GM10266 (cell line): ENCODE measurements around the gene P2RX7.

ENCODE experiments used
- DNase-seq: peaks from one replicate; pipeline ENCODE4 v3.0.0; 2012; ENCODE audit errors: extremely low spot score
- TF ChIP-seq, protein P1 (sequence below): IDR thresholded peaks from 2 replicates; pipeline ENCODE4 v1.5.1; 2012; ENCODE audit warnings: mild to moderate bottlenecking, low read depth; ENCODE audit not compliant: control insufficient read depth, insufficient read depth; ENCODE audit errors: missing control alignments

The P2RX7 gene

DNA sequence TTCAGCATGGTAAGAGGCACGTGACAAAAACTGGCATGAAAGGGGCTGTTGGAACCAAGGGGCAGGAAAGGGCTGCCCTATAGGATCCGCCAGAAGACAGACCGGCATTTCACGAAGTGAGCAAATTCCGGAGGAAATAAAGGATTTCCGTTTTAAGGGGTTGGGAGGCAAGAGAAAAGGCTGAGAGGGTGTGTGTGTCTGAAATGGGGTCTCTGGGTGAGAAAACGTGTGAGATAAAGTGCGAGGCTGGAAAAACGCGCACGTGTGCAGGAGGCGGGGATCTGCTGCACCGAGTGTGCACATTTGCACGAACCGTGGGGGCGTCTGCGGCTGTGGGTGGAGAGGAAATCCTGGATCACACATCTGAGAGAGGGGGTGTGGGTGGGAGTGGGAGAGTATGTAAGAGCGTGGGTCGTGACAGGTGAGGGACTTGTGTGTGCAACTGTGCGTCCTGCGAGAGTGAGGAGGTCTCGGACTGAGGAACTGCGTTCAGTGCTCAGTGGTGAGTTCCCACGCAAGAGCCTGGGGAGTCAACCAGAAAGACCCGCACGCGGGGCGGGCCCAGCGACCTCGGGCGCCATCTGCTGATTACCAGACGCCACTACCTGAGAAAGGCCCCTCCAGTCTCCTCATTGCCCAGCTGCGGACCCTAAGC lies 37.0 kb upstream of the P2RX7 start:
- peak; percentile 92 for DNase-seq
- TF ChIP-seq, protein P1, sequence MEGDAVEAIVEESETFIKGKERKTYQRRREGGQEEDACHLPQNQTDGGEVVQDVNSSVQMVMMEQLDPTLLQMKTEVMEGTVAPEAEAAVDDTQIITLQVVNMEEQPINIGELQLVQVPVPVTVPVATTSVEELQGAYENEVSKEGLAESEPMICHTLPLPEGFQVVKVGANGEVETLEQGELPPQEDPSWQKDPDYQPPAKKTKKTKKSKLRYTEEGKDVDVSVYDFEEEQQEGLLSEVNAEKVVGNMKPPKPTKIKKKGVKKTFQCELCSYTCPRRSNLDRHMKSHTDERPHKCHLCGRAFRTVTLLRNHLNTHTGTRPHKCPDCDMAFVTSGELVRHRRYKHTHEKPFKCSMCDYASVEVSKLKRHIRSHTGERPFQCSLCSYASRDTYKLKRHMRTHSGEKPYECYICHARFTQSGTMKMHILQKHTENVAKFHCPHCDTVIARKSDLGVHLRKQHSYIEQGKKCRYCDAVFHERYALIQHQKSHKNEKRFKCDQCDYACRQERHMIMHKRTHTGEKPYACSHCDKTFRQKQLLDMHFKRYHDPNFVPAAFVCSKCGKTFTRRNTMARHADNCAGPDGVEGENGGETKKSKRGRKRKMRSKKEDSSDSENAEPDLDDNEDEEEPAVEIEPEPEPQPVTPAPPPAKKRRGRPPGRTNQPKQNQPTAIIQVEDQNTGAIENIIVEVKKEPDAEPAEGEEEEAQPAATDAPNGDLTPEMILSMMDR: peak; percentile 83

DNA sequence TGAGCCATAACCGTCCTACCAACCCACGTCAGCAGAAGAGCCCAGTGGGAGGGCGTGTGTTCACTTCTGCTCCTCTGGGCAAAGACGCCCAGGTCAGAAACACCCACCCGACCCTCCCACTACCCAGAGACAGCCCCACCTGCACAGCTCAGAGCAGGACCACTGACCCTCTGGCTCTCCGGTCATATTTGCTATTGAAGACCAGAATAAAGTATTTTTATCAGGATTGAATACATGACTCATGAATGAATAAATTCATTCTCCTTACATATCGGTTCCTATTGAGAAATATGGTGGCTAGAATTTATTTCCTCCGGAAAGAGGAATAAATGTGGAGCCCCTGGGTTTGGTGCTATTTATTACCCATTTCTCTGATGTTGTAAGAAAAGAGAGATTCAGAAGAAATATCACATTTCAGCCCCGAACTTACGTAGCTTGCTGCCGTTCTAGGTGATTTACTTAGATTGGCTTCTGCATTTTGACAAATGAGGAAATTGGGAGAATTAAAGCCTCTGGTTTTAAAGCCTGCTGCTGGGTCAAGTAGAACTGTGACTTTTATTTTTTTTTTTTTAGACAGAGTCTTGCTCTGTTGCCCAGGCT lies 36.4 kb upstream of the P2RX7 start:
- no peak for DNase-seq

DNA sequence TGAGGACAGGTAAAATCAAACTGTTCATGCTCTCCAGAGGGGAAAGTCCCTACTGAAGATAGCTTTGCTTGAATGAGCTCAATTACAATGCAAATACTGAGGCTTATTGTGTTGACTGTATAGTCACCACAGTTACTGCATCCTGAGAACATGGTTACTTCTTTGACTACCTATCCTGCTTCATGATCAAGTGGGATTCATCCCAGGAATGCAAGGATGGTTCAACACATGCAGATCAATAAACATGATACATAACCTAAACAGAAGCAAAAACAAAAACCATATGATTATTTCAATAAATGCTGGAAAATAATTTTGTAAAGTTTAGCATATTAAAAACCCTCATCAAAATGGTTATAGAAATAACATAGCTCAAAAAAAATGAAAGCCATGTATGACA lies 32.9 kb upstream of the P2RX7 start:
- TF ChIP-seq, protein P1: no peak
- DNase-seq: no peak

More for the DNA sequence above, 36.4 kb upstream of the P2RX7 start:
- TF ChIP-seq, protein P1: no peak

DNA sequence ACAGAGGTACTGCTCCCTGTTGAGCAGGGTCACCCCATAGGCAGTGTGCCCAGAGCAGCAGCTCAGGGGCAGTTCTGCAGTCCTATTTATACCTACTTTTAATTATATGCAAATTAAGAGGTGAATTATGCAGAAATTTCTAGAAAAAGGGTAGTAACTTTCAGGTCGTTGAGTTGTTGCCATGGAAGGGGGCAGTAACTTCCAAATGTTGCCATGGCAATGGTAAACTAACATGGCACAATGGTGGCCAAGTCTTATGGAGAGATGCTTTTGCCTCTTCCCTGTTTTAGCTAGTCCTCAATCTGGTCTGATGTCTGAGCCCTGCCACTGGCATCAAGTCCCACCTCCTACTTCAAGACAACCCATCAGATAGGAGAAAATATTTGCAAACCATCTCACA lies 30.4 kb upstream of the P2RX7 start:
- TF ChIP-seq, protein P1: no peak

DNA sequence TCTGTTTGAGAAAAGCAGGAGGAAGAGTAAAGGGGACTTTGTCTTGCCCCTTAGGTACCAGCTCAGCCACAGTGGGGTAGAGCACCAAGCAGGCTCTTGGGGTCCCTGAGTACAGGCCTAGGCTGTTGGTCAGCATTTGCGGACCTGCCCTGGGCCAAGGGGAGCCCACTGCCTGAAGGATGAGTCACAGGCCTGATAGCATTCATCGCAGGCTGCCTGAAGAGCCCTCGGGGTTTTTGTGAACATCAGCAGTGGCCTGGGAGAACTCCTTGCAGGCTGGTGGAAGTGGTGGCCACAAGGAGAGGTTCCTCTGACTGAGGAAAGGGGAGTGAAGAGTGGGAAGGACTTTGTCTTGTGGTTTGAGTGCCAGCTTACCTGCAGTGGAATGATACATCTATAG lies 25.0 kb upstream of the P2RX7 start:
- TF ChIP-seq, protein P1: no peak
- no peak for DNase-seq

More for the DNA sequence above, 30.4 kb upstream of the P2RX7 start:
- no peak for DNase-seq

DNA sequence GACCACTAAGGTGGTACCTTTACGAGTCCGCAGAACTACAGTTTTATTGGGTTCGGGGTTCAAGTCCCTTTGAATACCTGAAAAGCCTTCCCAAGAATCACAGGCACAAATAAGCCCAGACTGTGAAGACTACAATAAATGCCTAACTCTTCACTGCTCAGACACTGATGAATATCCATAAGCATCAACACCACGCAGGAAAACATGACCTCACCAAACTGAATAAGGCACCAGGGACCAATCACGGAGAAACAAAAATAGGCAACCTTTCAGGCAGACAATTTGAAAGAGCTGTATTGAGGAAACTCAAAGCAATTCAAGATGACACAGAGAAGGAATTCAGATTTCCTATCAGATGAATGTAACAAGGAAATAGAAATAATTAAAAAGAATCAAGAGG lies 24.2 kb upstream of the P2RX7 start:
- TF ChIP-seq, protein P1: no peak
- DNase-seq: no peak

DNA sequence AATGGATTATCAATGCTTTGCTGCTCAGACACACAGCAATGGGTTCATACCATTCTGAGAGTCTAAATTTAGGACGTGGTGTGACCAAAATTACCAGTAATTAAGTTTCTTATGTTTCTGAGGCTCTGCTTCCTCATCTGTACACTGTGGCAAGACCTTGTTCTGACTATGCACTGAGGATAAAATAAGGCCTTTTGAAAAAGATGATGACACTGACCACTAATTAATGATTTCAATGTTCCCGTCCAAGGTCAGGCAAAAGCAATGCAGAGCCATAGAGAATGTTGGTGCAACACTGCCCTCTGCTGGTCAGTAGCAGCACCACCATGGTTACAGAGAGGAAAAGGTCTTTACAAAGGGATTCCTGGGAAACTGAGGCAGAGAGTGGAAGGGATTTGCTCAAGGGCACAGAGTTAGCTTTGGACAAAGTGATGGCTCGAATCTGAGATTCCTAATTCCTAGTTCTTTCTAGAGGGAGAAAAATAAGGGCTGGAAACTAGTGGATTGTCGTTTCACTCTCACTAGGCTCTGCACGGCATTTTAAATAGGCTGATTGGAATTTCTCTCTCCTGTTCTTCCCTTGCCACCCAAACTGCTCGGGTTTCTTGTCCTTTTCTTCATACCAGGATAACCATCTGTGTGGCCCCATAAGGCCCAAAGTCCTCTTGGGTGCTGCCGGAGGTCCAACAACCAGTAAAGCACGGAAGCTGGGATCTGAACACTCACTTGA lies 22.3 kb upstream of the P2RX7 start:
- DNase-seq: peak; percentile 59
- TF ChIP-seq, protein P1: peak; percentile 95
